HS-27A (cell line): ENCODE data around the gene GNL1.

Experiments used
- DNase-seq: peaks from one replicate; pipeline ENCODE4 v3.0.0-alpha.2; 2012; ENCODE audit warnings: low read depth, missing footprints

The GNL1 gene

GRCh38 chr6:30556066-30556905, at the start of gene GNL1:
Gene GNL1, minus strand, starts transcription at chr6:30556489. Its CDS starts 286 bp downstream, at chr6:30556203.
- peak; percentile 58 for DNase-seq

- no peak for DNase-seq
Measured at GRCh38 chr6:30603961-30604360, 47.7 kb upstream of the GNL1 start.

GRCh38 chr6:30601815-30602641, 45.7 kb upstream of the GNL1 start:
- DNase-seq: no peak

GRCh38 chr6:30601436-30601814, 45.1 kb upstream of the GNL1 start:
- DNase-seq: no peak

GRCh38 chr6:30600451-30600961, 44.2 kb upstream of the GNL1 start:
- no peak for DNase-seq

- DNase-seq: no peak
Measured at GRCh38 chr6:30599625-30600324, 43.5 kb upstream of the GNL1 start.

GRCh38 chr6:30598912-30599624, 42.8 kb upstream of the GNL1 start:
- DNase-seq: no peak

GRCh38 chr6:30597315-30598144, 41.2 kb upstream of the GNL1 start:
- DNase-seq: peak; percentile 71

- DNase-seq: no peak
Measured at GRCh38 chr6:30592287-30592686, 36.0 kb upstream of the GNL1 start.

GRCh38 chr6:30591008-30591407, 34.7 kb upstream of the GNL1 start:
- no peak for DNase-seq

- DNase-seq: no peak
Measured at GRCh38 chr6:30590509-30590908, 34.2 kb upstream of the GNL1 start.

- DNase-seq: no peak
Measured at GRCh38 chr6:30589754-30590358, 33.6 kb upstream of the GNL1 start.

GRCh38 chr6:30583921-30584320, 27.6 kb upstream of the GNL1 start:
- DNase-seq: no peak

- no peak for DNase-seq
Measured at GRCh38 chr6:30578051-30578450, 21.8 kb upstream of the GNL1 start.

GRCh38 chr6:30573113-30573512, 16.8 kb upstream of the GNL1 start:
- no peak for DNase-seq

- no peak for DNase-seq
Measured at GRCh38 chr6:30572148-30572547, 15.9 kb upstream of the GNL1 start.

- no peak for DNase-seq
Measured at GRCh38 chr6:30571762-30572082, 15.4 kb upstream of the GNL1 start.

- peak; percentile 94 for DNase-seq
Measured at GRCh38 chr6:30571075-30571761, 14.9 kb upstream of the GNL1 start, which contains the start of gene ABCF1. Gene ABCF1, plus strand, starts transcription at chr6:30571442. Its CDS starts 46 bp downstream, at chr6:30571488.

GRCh38 chr6:30570740-30571074, 14.4 kb upstream of the GNL1 start:
- no peak for DNase-seq

- no peak for DNase-seq
Measured at GRCh38 chr6:30570263-30570662, 14.0 kb upstream of the GNL1 start.
